GM19324 (cell line): Measurements from ENCODE around the gene MNS1.
"Not testable (repeated sequence)": the region's sequence is repeated elsewhere in the genome, so short reads cannot be mapped to it uniquely, and the experiment has no call there.

Source experiments
- ATAC-seq: cut with Tn5 transposase; IDR thresholded peaks from one replicate; pipeline ENCODE4 v1.9.1; 2021; ENCODE audit warnings: mild to moderate bottlenecking, moderate library complexity; ENCODE audit not compliant: unreplicated experiment, low FRiP score

MNS1 gene

GRCh38 chr15:56456229-56456628 lies 8.7 kb downstream of the MNS1 start:
- no peak for ATAC-seq

GRCh38 chr15:56454836-56455235 lies 10.1 kb downstream of the MNS1 start:
- ATAC-seq = no peak

DNA sequence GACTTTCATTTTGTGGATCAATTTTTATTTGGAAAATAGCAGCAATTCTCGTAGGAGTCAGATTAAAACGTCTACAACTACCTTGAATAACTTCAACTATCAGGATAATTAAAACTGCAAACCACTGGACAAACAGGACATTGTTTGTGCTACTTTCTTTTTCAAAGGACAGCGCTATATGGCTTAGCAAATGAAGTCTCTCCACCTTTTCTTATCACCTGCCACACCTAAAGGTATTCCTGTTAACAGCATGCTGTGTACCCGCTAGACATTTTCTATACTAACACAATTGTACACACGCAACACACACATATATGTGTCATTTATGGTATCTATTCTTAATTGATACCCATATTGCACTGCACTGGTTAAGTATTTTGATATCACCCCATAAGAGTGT lies 19.2 kb downstream of the MNS1 start:
- ATAC-seq = no peak

GRCh38 chr15:56442354-56442753 lies 22.6 kb downstream of the MNS1 start:
- ATAC-seq = no peak

DNA sequence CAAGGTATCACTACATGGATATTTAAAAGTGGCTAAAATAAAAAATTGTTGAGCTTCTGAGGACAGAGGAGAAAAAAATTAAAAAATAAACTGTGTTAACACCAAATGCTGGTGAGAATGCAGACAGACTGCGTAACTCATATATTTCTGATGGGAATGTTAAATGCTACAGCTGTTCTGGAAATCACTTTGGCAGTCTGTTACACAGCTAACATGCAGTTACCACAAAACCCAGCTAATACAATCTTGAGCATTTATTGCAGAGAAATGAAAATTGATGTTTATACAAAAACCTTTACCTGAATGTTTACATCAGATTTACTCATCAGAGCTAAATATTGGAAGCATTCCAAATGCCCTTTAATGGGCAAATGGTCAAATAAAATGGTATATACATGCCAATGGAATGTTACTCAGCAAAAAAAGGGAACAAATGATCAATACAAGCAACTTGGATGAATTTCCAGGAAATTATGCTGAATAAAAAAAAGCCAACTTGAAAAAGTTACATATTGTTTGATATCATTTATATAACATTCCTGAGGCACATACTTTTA lies 24.6 kb downstream of the MNS1 start:
- ATAC-seq = no peak

- ATAC-seq = no peak
Measured at GRCh38 chr15:56432304-56432703, 32.6 kb downstream of the MNS1 start.

- ATAC-seq = no peak
Measured at GRCh38 chr15:56428821-56429458, 36.0 kb downstream of the MNS1 start.

DNA sequence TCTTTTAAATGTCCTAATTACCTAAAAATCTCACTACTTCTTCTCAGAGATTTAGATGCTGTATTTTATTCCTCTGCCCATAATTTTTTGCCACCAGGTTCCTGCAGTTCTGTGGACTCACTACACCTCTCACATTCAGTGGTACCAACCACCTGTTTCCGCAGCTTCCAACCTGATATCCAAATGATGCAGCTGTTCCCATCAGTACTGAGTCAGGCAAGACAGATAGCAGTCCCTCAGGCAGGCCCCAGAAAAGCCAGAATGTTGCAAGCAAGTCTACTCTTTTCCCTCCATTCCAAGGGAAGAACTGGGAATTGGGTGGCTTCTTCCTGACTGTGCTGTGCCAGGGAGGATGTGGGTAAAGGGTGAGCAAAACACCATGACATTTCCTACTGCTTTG lies 39.0 kb downstream of the MNS1 start:
- no peak for ATAC-seq

- no peak for ATAC-seq
Measured at GRCh38 chr15:56425276-56425675, 39.7 kb downstream of the MNS1 start.

DNA sequence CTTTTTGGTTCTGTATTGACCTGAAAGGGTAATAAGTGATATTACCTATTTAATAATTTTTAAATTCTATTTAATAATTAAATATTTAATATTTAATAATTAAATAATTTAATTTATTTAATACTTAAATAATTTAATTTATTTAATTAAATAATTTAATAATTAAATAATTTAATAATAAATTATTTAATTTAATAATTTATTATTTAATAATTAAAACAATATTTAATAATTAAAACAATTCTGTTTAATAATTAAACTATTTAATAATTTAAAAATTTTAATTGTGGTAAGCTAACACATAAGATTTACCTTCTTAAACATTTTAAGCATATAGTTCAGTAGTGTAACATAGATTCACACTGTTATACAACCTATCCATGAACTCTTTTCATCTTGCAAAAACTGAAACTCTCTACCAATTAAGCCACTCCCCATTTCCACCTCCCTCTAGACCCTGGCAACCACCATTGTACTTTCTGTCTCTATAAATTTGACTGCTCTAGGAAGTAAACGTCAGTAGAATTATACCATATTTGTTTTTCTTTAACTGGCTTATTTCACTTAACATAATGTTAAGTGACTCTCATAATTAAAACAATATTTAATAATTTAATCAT lies 51.7 kb downstream of the MNS1 start:
- ATAC-seq = not testable (repeated sequence)

GRCh38 chr15:56411122-56411749 lies 53.7 kb downstream of the MNS1 start:
- no peak for ATAC-seq

- no peak for ATAC-seq
Measured at GRCh38 chr15:56410721-56411120, 54.2 kb downstream of the MNS1 start.

DNA sequence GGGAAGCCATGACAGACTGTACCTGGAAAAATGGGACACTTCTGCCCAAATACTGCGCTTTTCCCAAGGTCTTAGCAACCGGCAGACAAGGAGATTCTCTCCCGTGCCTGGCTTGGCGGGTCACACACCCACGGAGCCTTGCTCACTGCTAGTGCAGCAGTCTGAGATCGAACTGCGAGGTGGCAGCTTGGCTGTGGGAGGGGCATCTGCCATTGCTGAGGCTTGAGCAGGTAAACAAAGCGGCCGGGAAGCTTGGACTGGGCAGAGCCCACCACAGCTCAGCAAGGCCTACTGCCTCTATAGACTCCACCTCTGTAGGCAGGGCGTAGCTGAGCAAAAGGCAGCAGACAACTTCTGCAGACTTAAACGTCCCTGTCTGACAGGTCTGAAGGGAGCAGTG lies 65.7 kb downstream of the MNS1 start:
- ATAC-seq = not testable (repeated sequence)

GRCh38 chr15:56397325-56397724 lies 67.6 kb downstream of the MNS1 start:
- not testable (repeated sequence) for ATAC-seq

- no peak for ATAC-seq
Measured at GRCh38 chr15:56394909-56395308, 70.0 kb downstream of the MNS1 start.

- ATAC-seq = no peak
Measured at GRCh38 chr15:56393277-56393676, 71.7 kb downstream of the MNS1 start.

- ATAC-seq = no peak
Measured at GRCh38 chr15:56390739-56391267, 74.1 kb downstream of the MNS1 start.

DNA sequence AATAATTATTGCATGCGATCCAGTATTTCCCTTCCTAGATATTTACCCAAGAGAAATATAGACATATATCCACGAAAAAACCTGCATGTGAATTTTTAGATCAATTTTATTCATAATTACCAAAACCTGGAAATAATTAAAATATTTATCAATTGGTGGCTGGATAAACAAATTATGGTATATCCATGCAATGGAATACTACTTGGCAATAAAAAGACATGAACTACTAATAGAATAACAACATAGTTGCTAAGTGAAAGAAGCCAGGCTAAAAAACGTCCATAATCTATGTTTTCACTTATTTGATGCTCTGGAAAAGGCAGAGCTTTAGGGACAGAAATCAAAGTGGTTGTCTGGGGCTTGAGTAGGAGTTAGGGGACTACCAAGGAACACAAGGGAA lies 79.0 kb downstream of the MNS1 start:
- ATAC-seq = no peak

DNA sequence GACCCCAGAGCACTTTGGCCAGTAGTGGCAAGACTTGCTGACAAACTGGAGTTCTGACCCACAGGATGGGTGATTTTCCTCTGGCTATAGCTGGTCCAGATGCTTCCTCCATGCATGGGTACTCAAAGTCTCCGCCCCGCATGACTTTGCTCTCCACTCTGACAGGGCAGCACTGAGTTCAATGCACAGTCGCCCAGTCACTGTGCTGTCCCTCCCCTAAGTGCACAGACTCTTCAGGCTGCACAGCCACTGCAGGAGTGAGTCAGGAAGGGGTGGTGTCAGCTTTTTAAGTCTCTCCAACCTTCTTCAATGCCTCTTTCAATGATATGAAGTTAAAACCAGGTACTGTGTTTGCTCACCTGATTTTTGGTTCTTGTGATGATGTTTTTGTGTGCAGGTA lies 81.9 kb downstream of the MNS1 start:
- ATAC-seq = no peak
